MM.1S (cell line): ENCODE measurements around the gene TSC22D3.

Source experiments
- DNase-seq: peaks from one replicate; pipeline ENCODE4 v3.0.0-alpha.2; 2015
- H2AFZ ChIP-seq: fragments of 300-600 bp; sonication (generic); 2 replicates; pipeline ENCODE4 v1.6.0; 2016; ENCODE audit warnings: antibody characterized with exemption, low read length
- H3F3A ChIP-seq: fragments of 300-600 bp; sonication (generic); 2 replicates; pipeline ENCODE4 v1.6.1; 2016; ENCODE audit warnings: mild to moderate bottlenecking, antibody characterized with exemption, low read length, moderate library complexity, mixed read lengths; ENCODE audit not compliant: insufficient read depth
- H3K27ac ChIP-seq: fragments of 300-600 bp; sonication (generic); 2 replicates; pipeline ENCODE4 v1.5.1; 2016; ENCODE audit warnings: mild to moderate bottlenecking, low read length
- H3K27me3 ChIP-seq: fragments of 300-600 bp; sonication (generic); replicated peaks from 2 replicates; pipeline ENCODE4 v1.6.0; 2016; ENCODE audit warnings: low read length; ENCODE audit not compliant: insufficient read depth
- H3K36me3 ChIP-seq: fragments of 300-600 bp; sonication (generic); replicated peaks from 2 replicates; pipeline ENCODE4 v1.6.1; 2016; ENCODE audit warnings: mild to moderate bottlenecking, low read length, mixed read lengths; ENCODE audit not compliant: insufficient read depth
- H3K4me1 ChIP-seq: fragments of 300-600 bp; sonication (generic); 2 replicates; pipeline ENCODE4 v1.6.1; 2016; ENCODE audit warnings: low read length, mixed read lengths
- H3K4me2 ChIP-seq: fragments of 300-600 bp; sonication (generic); 2 replicates; pipeline ENCODE4 v1.6.0; 2016; ENCODE audit warnings: low read depth, low read length
- H3K4me3 ChIP-seq: fragments of 300-600 bp; sonication (generic); 2 replicates; pipeline ENCODE4 v1.5.1; 2016; ENCODE audit warnings: low read length, mixed read lengths
- H3K79me2 ChIP-seq: fragments of 300-600 bp; sonication (generic); 2 replicates; pipeline ENCODE4 v1.6.1; 2016; ENCODE audit warnings: mixed run types, low read length, mixed read lengths
- H3K9ac ChIP-seq: fragments of 300-600 bp; sonication (generic); 2 replicates; pipeline ENCODE4 v1.6.1; 2016; ENCODE audit warnings: low read length, mixed read lengths
- H3K9me2 ChIP-seq: fragments of 300-600 bp; sonication (generic); replicated peaks from 2 replicates; pipeline ENCODE4 v1.6.1; 2016; ENCODE audit warnings: mild to moderate bottlenecking, low read length, mixed read lengths; ENCODE audit not compliant: insufficient read depth
- H3K9me3 ChIP-seq: fragments of 300-600 bp; sonication (generic); replicated peaks from 2 replicates; pipeline ENCODE4 v1.6.1; 2016; ENCODE audit warnings: mild to moderate bottlenecking, low read length, mixed read lengths; ENCODE audit not compliant: insufficient read depth
- H4K20me1 ChIP-seq: fragments of 300-600 bp; sonication (generic); 2 replicates; pipeline ENCODE4 v1.6.1; 2016; ENCODE audit warnings: mild to moderate bottlenecking, low read length, moderate library complexity, mixed read lengths; ENCODE audit not compliant: insufficient read depth
- CTCF ChIP-seq: fragments of 300-600 bp; sonication (generic); IDR thresholded peaks from 2 replicates; pipeline ENCODE4 v1.5.1; 2016; ENCODE audit warnings: antibody characterized with exemption, low read length, mixed read lengths
- EZH2 ChIP-seq: fragments of 300-600 bp; sonication (generic); optimal IDR thresholded peaks from 2 replicates; pipeline ENCODE3; 2017; ENCODE audit warnings: low read depth, mild to moderate bottlenecking, antibody characterized with exemption, low read length, mixed read lengths
- EZH2phosphoT487 ChIP-seq: fragments of 300-600 bp; sonication (generic); IDR thresholded peaks from 2 replicates; pipeline ENCODE4 v1.6.1; 2018; ENCODE audit warnings: antibody characterized with exemption, low read length

Gene TSC22D3

GRCh38 chrX:107750263-107750662 lies 25.3 kb downstream of the TSC22D3 start:
- DNase-seq, result no peak
- Histone ChIP-seq H2AFZ (no peak overlapping the region), H3K9me2 (no peaks in the 10 kb centered on the region), H3F3A (no peaks in the 10 kb centered on the region), H3K4me2 (no peak overlapping the region), H3K36me3 (no peaks in the 10 kb centered on the region), H3K9me3 (no peaks in the 10 kb centered on the region), H3K9ac (no peak overlapping the region), H3K27me3 (no peaks in the 10 kb centered on the region), H3K4me3 (no peak overlapping the region), H3K4me1 (no peaks in the 10 kb centered on the region), H3K79me2 (no peaks in the 10 kb centered on the region), H4K20me1 (no peaks in the 10 kb centered on the region), H3K27ac (no peak overlapping the region)
- TF ChIP-seq CTCF (no peak), EZH2 (no peak), EZH2phosphoT487 (no peak)

- Histone ChIP-seq H3K9me2 (no peaks in the 10 kb centered on the region), H3K27ac (no peak overlapping the region), H3K36me3 (no peaks in the 10 kb centered on the region), H3K79me2 (no peaks in the 10 kb centered on the region), H3K9ac (no peak overlapping the region), H2AFZ (no peak overlapping the region), H3K9me3 (no peaks in the 10 kb centered on the region), H3K4me3 (no peak overlapping the region), H4K20me1 (no peaks in the 10 kb centered on the region), H3K4me1 (no peaks in the 10 kb centered on the region), H3K4me2 (no peak overlapping the region), H3K27me3 (no peaks in the 10 kb centered on the region), H3F3A (no peaks in the 10 kb centered on the region)
- no peak for DNase-seq
- TF ChIP-seq EZH2phosphoT487, result no peak
- no peak for TF ChIP-seq CTCF
- TF ChIP-seq EZH2, result no peak
Observed at GRCh38 chrX:107748506-107748905, 27.1 kb downstream of the TSC22D3 start.

GRCh38 chrX:107747596-107748161 lies 27.9 kb downstream of the TSC22D3 start:
- DNase-seq, result no peak
- Histone ChIP-seq H3K4me3 (no peak overlapping the region), H3K4me2 (no peak overlapping the region), H3K27me3 (no peaks in the 10 kb centered on the region), H3K9ac (no peak overlapping the region), H3K9me3 (no peaks in the 10 kb centered on the region), H3K79me2 (no peaks in the 10 kb centered on the region), H3F3A (no peaks in the 10 kb centered on the region), H3K9me2 (no peaks in the 10 kb centered on the region), H3K27ac (no peak overlapping the region), H3K4me1 (0 out of 2 replicates have a peak, but pooled peaks cover 2% of the 10 kb centered on the region), H3K36me3 (no peaks in the 10 kb centered on the region), H2AFZ (no peak overlapping the region), H4K20me1 (no peaks in the 10 kb centered on the region)
- TF ChIP-seq EZH2phosphoT487, result no peak
- no peak for TF ChIP-seq CTCF
- TF ChIP-seq EZH2, result no peak
